Stimulated activated CD4-positive, alpha-beta T cell treated with anti-CD3 and anti-CD28 coated beads, Interleukin-2, amount 100 ng/mL, for 48 hours (primary cell): ENCODE data around the gene SEC24B.
"Not testable (repeated sequence)": the region's sequence is repeated elsewhere in the genome, so short reads cannot be mapped to it uniquely, and the experiment has no call there.

ENCODE experiments used
- DNase-seq, 2 donors: peaks; one replicate each; pipeline ENCODE4 v3.0.0-alpha.2; 2020

The SEC24B gene

GRCh38 chr4:109434007-109434971 is 674 bp downstream of the SEC24B start:
- DNase-seq: no peak

GRCh38 chr4:109435635-109436034 is 2.0 kb downstream of the SEC24B start:
- DNase-seq: no peak

- DNase-seq: no peak
Measured at GRCh38 chr4:109436504-109436903, 2.9 kb downstream of the SEC24B start.

GRCh38 chr4:109440948-109441347 is 7.3 kb downstream of the SEC24B start:
- no peak for DNase-seq

- DNase-seq: no peak
Measured at GRCh38 chr4:109441862-109442458, 8.3 kb downstream of the SEC24B start.

GRCh38 chr4:109444182-109444844 is 10.7 kb downstream of the SEC24B start:
- no peak for DNase-seq

- no peak for DNase-seq
Measured at GRCh38 chr4:109447278-109447677, 13.7 kb downstream of the SEC24B start.

GRCh38 chr4:109451544-109452273 is 18.1 kb downstream of the SEC24B start:
- no peak for DNase-seq

- not testable (repeated sequence) for DNase-seq
Measured at GRCh38 chr4:109453110-109453509, 19.5 kb downstream of the SEC24B start.

GRCh38 chr4:109462297-109462696 is 28.7 kb downstream of the SEC24B start:
- DNase-seq: no peak

GRCh38 chr4:109462802-109463201 is 29.2 kb downstream of the SEC24B start:
- DNase-seq: no peak

GRCh38 chr4:109465069-109465468 is 31.5 kb downstream of the SEC24B start:
- DNase-seq: no peak

GRCh38 chr4:109469915-109470314 is 36.3 kb downstream of the SEC24B start:
- no peak for DNase-seq

GRCh38 chr4:109472343-109472761 is 38.7 kb downstream of the SEC24B start:
- no peak for DNase-seq

GRCh38 chr4:109473824-109474223 is 40.2 kb downstream of the SEC24B start:
- no peak for DNase-seq

GRCh38 chr4:109486007-109486406 is 52.4 kb downstream of the SEC24B start:
- no peak for DNase-seq

- DNase-seq: no peak
Measured at GRCh38 chr4:109494563-109494962, 60.9 kb downstream of the SEC24B start.

GRCh38 chr4:109495514-109495913 is 61.9 kb downstream of the SEC24B start:
- DNase-seq: no peak

GRCh38 chr4:109496875-109497274 is 63.3 kb downstream of the SEC24B start:
- no peak for DNase-seq

GRCh38 chr4:109497511-109497910 is 63.9 kb downstream of the SEC24B start:
- no peak for DNase-seq

GRCh38 chr4:109499513-109499912 is 65.9 kb downstream of the SEC24B start:
- DNase-seq: no peak

- no peak for DNase-seq
Measured at GRCh38 chr4:109506890-109507289, 73.3 kb downstream of the SEC24B start.

GRCh38 chr4:109510687-109511086 is 77.1 kb downstream of the SEC24B start:
- DNase-seq: no peak
